ENCODE results near the gene FOXA2.
"Not testable (repeated sequence)": the region's sequence is repeated elsewhere in the genome, so short reads cannot be mapped to it uniquely, and the experiment has no call there.

Gene FOXA2

GRCh38 chr20:22584522-22584921 is at the start of gene FOXA2:
Gene FOXA2, minus strand, starts transcription at chr20:22584572. Its CDS starts 294 bp downstream, at chr20:22584278.
- DNase-seq: no peak

- no peak for DNase-seq
Measured at GRCh38 chr20:22630701-22631100, 46.3 kb upstream of the FOXA2 start.

- DNase-seq: no peak
Measured at GRCh38 chr20:22629927-22630326, 45.6 kb upstream of the FOXA2 start.

- no peak for DNase-seq
Measured at GRCh38 chr20:22629447-22629846, 45.1 kb upstream of the FOXA2 start.

- no peak for DNase-seq
Measured at GRCh38 chr20:22626496-22626895, 42.1 kb upstream of the FOXA2 start.

- DNase-seq: no peak
Measured at GRCh38 chr20:22623211-22623610, 38.8 kb upstream of the FOXA2 start.

GRCh38 chr20:22620342-22620741 is 36.0 kb upstream of the FOXA2 start:
- DNase-seq: no peak

GRCh38 chr20:22619806-22620205 is 35.4 kb upstream of the FOXA2 start:
- DNase-seq: no peak

- DNase-seq: no peak
Measured at GRCh38 chr20:22619272-22619671, 34.9 kb upstream of the FOXA2 start.

GRCh38 chr20:22617160-22617559 is 32.8 kb upstream of the FOXA2 start:
- DNase-seq: no peak

GRCh38 chr20:22616551-22616950 is 32.2 kb upstream of the FOXA2 start:
- no peak for DNase-seq

GRCh38 chr20:22615425-22615824 is 31.1 kb upstream of the FOXA2 start:
- no peak for DNase-seq

GRCh38 chr20:22611636-22612035 is 27.3 kb upstream of the FOXA2 start:
- no peak for DNase-seq

- no peak for DNase-seq
Measured at GRCh38 chr20:22607695-22608094, 23.3 kb upstream of the FOXA2 start.

- DNase-seq: no peak
Measured at GRCh38 chr20:22604815-22605214, 20.4 kb upstream of the FOXA2 start.

GRCh38 chr20:22601361-22602141 is 17.2 kb upstream of the FOXA2 start:
- no peak for DNase-seq

- not testable (repeated sequence) for DNase-seq
Measured at GRCh38 chr20:22599258-22599657, 14.9 kb upstream of the FOXA2 start.

- DNase-seq: no peak
Measured at GRCh38 chr20:22597303-22597702, 12.9 kb upstream of the FOXA2 start.

- DNase-seq: no peak
Measured at GRCh38 chr20:22590662-22591061, 6.3 kb upstream of the FOXA2 start.

GRCh38 chr20:22586645-22587310 is 2.4 kb upstream of the FOXA2 start:
- no peak for DNase-seq

GRCh38 chr20:22585786-22586493 is 1.6 kb upstream of the FOXA2 start:
- no peak for DNase-seq

GRCh38 chr20:22584922-22585785 is 782 bp upstream of the FOXA2 start:
- no peak for DNase-seq
